Chondrocyte (in vitro differentiated cells): ENCODE measurements around the gene EGR1. TPM values are rescaled to one million over a fixed set of nuclear protein-coding genes. Genes with fewer than 3 reads are reported as not detected.
A peak's percentile ranks its signal among the peaks of the same experiment; 100 is the strongest.

Experiments used
- DNase-seq: peaks from one replicate; pipeline ENCODE4 v3.0.0; 2021; ENCODE audit warnings: mixed read lengths, low spot score
- H3K27ac Mint-ChIP-seq: one replicate; pipeline ENCODE4 v1.8.0; 2021; ENCODE audit warnings: mild to moderate bottlenecking, moderate library complexity, mixed read lengths; ENCODE audit not compliant: unreplicated experiment
- H3K27me3 Mint-ChIP-seq: 2 replicates; pipeline ENCODE4 v1.8.0; 2021; ENCODE audit warnings: low read depth, mixed read lengths
- H3K36me3 Mint-ChIP-seq: 2 replicates; pipeline ENCODE4 v1.8.0; 2021; ENCODE audit warnings: low read depth, mixed read lengths
- H3K4me1 Mint-ChIP-seq: 2 replicates; pipeline ENCODE4 v1.8.0; 2021; ENCODE audit warnings: low read depth, mild to moderate bottlenecking, mixed read lengths
- H3K4me3 Mint-ChIP-seq: one replicate; pipeline ENCODE4 v1.8.0; 2021; ENCODE audit warnings: mild to moderate bottlenecking, moderate library complexity, mixed read lengths; ENCODE audit not compliant: unreplicated experiment
- H3K9me3 Mint-ChIP-seq: 2 replicates; pipeline ENCODE4 v1.8.0; 2021; ENCODE audit warnings: low read depth, mixed read lengths
- CTCF ChIP-seq: fragments of 200-600 bp; sonication (generic); IDR thresholded peaks from 2 replicates; pipeline ENCODE4 v1.5.0; 2021; ENCODE audit warnings: antibody characterized with exemption, mild to moderate bottlenecking, moderate library complexity
- total RNA-seq: library from RNA; stranded (reverse); gene quantifications from 3 replicates; pipeline ENCODE4 v1.2.1, GENCODE V29; 2021

The EGR1 gene
- total RNA-seq, 1 donor from 2014 or later, result 82.5 TPM

GRCh38 chr5:138459311-138459933, 5.9 kb upstream of the EGR1 start:
- TF ChIP-seq CTCF, result no peak
- no peak overlapping the region for H3K27ac Mint-ChIP-seq
- H3K9me3 Mint-ChIP-seq, result no peaks in the 10 kb centered on the region

GRCh38 chr5:138460032-138460693, 5.1 kb upstream of the EGR1 start:
- Mint-ChIP-seq H3K4me3 (no peak overlapping the region), H3K36me3 (no peaks in the 10 kb centered on the region), H3K4me1 (peaks cover 13% of the 10 kb centered on the region), H3K9me3 (no peaks in the 10 kb centered on the region), H3K27ac (no peak overlapping the region), H3K27me3 (peaks cover 3% of the 10 kb centered on the region)
- no peak for DNase-seq
- TF ChIP-seq CTCF, result no peak

More at GRCh38 chr5:138459311-138459933, 5.9 kb upstream of the EGR1 start:
- no peak overlapping the region for H3K4me3 Mint-ChIP-seq
- DNase-seq, result no peak
- peaks cover 3% of the 10 kb centered on the region for H3K27me3 Mint-ChIP-seq
- no peaks in the 10 kb centered on the region for H3K36me3 Mint-ChIP-seq
- peaks cover 13% of the 10 kb centered on the region for H3K4me1 Mint-ChIP-seq

GRCh38 chr5:138461343-138462125, 3.7 kb upstream of the EGR1 start:
- no peaks in the 10 kb centered on the region for H3K9me3 Mint-ChIP-seq
- no peaks in the 10 kb centered on the region for H3K36me3 Mint-ChIP-seq
- no peak overlapping the region for H3K4me3 Mint-ChIP-seq
- H3K27me3 Mint-ChIP-seq, result peaks cover 3% of the 10 kb centered on the region
- peaks cover 15% of the 10 kb centered on the region for H3K4me1 Mint-ChIP-seq
- DNase-seq, result peak; percentile 42
- peak overlapping the region; percentile 61 for H3K27ac Mint-ChIP-seq
- TF ChIP-seq CTCF, result no peak

GRCh38 chr5:138463419-138464007, 1.8 kb upstream of the EGR1 start:
- peak; percentile 55 for DNase-seq
- TF ChIP-seq CTCF, result no peak
- Mint-ChIP-seq H3K9me3 (no peaks in the 10 kb centered on the region), H3K4me3 (peak overlapping the region; percentile 79), H3K36me3 (peaks cover 17% of the 10 kb centered on the region), H3K4me1 (peaks cover 34% of the 10 kb centered on the region), H3K27ac (peak overlapping the region; percentile 96), H3K27me3 (peaks cover 3% of the 10 kb centered on the region)

GRCh38 chr5:138464008-138464387, 1.3 kb upstream of the EGR1 start:
- TF ChIP-seq CTCF, result peak; percentile 96
- peaks cover 19% of the 10 kb centered on the region for H3K36me3 Mint-ChIP-seq
- DNase-seq, result peak; percentile 97
- peak overlapping the region; percentile 79 for H3K4me3 Mint-ChIP-seq
- no peaks in the 10 kb centered on the region for H3K9me3 Mint-ChIP-seq
- H3K4me1 Mint-ChIP-seq, result peaks cover 37% of the 10 kb centered on the region
- peak overlapping the region; percentile 96 for H3K27ac Mint-ChIP-seq
- no peaks in the 10 kb centered on the region for H3K27me3 Mint-ChIP-seq
